Left forelimb (tissue), 1 donor: ENCODE measurements around the gene OPN4.
A peak's percentile ranks its signal among the peaks of the same experiment; 100 is the strongest.
"Not testable (repeated sequence)": the region's sequence is repeated elsewhere in the genome, so short reads cannot be mapped to it uniquely, and the experiment has no call there.

Source experiments
- DNase-seq: peaks from one replicate; pipeline ENCODE4 v3.0.0-alpha.2; 2018; ENCODE audit warnings: low spot score

The OPN4 gene, protein sequence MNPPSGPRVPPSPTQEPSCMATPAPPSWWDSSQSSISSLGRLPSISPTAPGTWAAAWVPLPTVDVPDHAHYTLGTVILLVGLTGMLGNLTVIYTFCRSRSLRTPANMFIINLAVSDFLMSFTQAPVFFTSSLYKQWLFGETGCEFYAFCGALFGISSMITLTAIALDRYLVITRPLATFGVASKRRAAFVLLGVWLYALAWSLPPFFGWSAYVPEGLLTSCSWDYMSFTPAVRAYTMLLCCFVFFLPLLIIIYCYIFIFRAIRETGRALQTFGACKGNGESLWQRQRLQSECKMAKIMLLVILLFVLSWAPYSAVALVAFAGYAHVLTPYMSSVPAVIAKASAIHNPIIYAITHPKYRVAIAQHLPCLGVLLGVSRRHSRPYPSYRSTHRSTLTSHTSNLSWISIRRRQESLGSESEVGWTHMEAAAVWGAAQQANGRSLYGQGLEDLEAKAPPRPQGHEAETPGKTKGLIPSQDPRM

DNA sequence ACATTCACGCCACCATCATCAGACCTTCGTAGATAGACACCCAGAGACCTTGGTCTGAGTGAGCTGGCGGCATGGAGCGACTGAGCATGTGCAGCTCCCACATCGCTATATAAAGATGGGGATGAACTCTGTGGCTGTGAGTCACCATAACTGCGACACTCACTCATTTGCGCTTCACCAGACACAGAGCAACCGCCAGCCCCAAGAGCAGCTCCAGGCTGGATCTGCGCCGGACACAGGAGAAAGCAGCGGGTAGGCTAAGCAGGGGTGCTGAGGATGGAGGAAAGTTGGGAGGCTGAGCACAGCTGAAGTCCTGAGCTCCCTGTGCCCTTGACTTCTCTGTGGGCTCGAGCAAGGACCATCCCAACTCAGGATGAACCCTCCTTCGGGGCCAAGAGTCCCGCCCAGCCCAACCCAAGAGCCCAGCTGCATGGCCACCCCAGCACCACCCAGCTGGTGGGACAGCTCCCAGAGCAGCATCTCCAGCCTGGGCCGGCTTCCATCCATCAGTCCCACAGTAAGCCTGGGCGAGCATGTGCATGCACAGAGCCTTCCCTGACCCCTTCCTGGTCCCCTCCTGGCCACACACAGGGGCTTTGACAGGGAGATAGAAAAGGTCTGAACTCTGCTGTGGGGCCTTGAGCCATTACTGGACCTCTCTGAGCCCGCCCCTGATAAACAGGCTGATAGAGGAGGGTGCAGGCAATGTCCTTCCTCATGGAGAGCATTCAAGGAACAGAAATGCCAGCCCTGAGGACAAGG is at the start of gene OPN4:
Gene OPN4, plus strand, starts transcription at position 137 of the 762 bp plus-strand sequence. Its CDS starts 237 bp downstream, at position 374.
- DNase-seq, result peak; percentile 47

DNA sequence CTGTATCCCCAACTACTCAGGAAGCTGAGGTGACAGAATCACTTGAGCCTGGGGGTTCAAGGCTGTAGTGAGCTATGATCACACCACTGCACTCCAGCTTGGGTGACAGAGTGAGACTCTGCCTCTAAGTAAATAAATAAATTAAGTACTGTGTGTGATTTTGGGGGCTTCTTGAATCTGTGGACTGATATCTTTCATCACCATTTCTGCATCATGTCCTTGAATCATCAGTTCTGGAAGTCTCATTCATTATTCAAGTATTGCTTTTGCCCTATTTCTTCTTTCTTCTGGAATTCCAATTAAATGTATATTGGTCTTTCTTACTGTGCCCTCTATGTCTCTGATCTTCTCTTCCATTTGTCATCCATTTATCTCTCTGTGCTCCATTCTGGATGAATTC is 46.7 kb upstream of the OPN4 start:
- DNase-seq, result no peak

DNA sequence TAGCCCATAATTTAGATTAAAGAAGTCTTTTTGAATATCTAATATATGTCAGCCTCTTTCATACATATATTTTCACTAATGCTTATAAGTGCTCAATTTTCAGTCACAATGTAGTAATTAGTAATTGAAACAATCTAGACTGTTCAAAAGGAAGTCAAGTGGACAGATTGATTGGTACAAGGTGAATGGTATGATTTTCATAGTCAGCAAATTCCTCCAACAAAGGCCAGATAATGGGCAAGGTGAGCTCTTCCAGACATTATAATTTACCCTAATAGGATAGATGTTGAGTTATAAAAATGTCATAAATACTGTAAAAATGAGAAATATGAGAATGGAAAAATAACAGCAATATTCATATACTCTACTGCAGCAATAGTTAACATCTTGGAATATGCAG is 44.4 kb upstream of the OPN4 start:
- DNase-seq, result no peak

DNA sequence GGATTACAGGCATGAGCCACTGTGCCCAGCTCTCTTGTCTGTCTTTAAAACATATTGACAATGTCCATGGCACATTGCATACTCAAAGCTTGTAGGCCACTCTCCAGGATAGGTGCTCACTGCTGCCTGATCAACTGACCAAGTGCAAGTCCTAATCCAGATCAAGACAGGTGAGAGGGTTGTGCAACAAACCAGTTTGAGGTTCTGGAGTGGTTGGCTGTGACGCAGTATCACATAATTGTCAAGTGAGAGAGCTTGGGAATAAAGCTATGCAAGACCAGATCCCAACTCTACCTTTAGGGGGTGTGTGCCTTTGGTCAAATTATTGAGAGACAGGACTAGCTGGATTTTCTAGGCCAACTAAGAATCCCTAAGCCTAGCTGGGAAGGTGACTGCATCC is 43.0 kb upstream of the OPN4 start:
- DNase-seq, result no peak

DNA sequence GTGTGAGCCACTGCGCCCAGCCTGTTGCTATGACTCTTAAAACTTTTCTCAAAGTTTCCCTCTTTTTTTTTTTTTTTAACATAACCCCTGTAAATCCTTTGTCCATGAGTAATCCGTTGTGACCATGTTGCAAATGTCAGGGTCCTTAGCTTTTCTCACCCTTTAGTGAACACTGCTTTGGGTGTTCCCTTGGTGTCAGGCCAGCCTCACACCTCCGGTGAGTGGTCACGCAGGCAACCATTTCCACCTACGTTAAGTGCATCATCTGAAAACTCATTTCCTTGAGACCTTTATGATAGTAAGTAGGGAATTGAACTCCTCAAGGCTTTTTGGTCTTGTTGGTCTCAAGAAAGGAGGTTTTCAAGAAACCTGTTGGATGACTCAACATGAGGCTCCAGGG is 41.3 kb upstream of the OPN4 start:
- DNase-seq, result no peak

DNA sequence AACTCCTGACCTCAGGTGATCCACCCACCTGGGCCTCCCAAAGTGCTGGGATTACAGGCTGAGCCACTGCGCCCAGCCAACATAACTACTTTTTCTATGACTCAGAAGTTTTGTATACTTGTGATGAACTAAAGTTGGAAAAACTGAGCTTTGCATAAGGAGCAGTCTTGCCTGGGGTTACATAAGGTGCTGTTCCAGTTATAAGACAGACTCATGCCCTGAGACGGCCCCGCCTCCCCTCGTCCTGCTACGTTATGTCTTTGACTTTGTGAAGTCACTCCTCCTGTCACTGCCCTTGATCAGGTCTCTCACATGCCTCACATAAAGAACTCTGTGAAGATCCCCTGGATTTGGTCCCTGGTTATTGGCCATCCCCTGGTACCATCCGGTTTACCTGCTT is 40.4 kb upstream of the OPN4 start:
- DNase-seq, result no peak

DNA sequence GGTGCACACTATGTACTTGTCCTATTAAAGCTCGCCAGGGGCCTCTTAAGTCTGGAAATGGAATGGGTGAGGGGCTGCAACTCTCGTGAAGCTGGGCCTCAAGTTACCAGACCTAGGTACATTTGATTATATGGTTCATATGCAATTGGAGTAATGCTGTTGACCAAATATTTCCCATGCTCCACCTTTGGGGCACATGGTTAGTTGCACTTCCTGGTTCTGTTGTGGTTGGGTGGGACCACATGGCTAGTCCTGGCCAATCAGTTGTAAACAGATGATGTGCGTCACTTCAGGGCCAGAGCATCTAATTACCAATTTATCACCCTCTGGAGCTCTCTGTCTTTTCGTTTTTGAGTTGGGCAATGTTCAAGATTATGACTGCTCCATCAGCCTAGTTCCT is 39.5 kb upstream of the OPN4 start:
- no peak for DNase-seq

DNA sequence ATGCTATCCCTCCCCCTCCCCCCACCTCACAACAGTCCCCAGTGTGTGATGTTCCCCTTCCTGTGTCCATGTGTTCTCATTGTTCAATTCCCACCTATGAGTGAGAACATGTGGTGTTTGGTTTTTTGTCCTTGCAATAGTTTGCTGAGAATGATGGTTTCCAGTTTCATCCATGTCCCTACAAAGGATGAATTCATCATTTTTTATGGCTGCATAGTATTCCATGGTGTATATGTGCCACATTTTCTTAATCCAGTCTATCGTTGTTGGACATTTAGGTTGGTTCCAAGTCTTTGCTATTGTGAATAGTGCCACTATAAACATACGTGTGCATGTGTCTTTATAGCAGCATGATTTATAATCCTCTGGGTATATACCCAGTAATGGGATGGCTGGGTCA is 37.1 kb upstream of the OPN4 start:
- not testable (repeated sequence) for DNase-seq

DNA sequence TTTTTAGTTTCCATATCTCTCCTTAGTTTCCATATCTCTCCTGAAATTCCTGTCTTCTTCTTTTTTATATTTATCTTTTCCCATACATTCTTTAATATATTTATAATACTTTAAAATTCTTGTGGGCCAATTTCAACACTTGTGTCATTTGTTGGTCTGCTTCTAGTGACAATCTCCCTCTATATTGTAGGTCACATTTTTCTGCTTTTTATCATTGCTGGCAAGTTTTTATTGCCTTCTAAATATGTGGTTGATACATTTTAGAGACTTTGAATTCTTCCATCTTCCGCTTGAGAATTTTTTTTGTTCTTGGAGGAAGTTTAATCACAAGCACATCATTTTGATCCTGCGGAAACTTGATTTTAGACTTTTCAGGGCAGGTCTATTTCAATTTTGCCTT is 26.0 kb upstream of the OPN4 start:
- DNase-seq, result no peak

DNA sequence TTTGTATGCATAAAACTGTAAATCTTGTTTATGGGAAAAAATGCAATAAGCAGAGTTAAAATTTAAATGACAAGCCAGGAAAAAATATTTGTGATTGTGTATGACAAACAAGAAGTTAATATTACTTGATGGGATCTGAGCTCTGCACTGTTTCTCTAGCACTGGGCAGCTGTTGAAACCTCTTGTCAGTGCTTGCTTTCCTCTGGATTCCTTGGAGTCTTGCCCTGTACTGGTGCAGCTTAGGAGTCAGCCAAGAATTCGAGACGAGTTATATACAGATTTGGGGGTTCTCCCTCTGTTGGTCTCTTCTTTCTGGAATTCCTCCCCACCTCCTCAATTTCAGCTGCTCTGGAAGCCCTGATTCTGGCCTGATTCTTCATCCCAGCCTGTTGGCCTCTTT is 24.3 kb upstream of the OPN4 start:
- no peak for DNase-seq

DNA sequence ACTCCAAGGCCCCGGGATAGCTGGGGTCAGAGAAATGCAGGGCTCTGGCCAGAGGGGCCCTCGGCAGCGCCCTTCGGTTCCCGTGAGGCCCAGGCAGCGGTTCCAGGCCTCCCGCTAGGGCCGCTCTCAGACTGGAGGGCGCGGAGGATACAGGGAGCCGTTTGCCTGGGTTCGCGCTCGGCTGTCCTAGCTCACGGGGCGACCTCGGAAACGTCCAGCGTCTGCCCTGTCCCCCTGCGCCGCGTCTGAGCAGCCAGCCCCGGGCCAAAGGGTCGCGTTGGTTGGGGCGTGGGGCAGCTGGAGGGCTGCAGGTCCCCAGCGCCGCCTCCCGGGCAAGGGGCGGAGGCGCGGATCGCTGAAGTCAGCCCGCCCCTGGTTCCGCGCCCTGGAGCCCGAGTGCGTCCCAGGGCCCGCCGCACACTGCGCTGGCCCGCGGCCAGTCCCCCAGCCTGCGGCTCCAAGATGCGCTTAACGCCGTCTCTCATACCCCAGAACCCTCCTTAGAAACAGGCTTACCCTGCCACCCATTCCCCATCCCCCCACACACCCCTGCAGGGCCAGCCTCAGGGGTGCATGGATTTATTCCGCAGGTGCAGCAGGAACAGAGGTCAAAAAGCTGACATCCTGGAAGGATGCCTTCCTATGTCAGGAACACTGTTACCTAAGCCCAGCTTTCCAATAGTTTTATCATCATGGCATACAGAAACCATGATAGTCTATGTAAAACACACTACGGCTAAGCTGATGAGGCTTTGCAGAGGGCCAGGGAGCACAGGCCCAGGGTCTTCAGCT is 22.1 kb upstream of the OPN4 start:
- DNase-seq, result no peak

DNA sequence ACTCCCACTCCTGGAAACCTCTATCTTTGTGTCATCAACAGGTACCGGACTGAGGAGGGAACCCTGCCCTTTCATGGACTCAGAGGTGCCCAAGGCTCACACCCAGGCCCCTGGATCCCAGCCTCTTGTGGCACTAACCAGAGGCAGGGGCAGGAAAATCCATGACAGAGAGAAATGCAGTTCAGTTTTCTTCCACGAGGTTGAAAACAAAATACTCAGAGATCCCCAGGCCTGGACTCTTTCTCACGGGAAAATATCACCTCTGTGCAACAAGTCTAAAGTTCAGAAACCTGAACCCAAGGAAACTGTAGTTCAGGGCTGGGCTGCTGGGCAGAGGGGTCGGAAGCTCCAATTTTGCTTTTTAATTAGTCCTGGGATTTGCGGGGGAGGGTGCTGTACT is 21.4 kb upstream of the OPN4 start:
- no peak for DNase-seq

DNA sequence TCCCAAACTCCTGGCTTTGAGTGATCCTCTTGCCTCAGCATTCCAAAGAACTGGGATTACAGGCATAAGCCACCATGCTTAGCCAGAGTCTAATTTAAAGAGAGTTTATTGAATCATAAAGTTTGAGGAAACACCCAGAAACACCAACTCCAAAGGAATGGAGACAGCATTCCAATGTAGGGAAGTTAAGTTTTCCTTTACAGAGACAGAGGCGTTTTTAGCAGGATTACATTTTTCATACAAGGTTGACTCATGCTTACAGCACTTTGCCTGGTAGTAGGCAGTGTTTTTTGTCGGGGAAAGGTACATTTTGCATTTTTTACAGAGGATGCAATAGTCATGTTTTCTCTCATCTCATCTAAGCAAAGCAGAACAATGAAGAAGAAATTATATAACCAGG is 18.9 kb upstream of the OPN4 start:
- no peak for DNase-seq

DNA sequence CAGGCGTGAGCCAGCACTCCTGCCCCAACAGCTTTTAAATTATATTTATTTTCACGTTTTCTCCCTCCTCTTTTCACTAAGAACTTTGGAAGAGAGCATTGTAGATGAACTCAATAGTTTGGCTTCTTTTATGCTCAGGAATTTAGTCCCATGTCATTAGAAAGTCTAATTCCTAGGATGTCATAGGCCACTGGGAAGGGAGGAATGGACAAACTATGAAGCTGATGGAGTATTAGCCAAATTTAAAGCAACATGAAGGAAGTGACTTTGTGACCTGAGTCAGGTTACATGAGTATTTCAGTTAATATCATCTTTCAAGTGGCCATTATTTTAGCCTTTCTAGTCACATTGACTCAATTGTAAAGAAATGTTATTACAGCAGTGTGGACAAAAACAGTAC is 18.0 kb upstream of the OPN4 start:
- DNase-seq, result no peak

DNA sequence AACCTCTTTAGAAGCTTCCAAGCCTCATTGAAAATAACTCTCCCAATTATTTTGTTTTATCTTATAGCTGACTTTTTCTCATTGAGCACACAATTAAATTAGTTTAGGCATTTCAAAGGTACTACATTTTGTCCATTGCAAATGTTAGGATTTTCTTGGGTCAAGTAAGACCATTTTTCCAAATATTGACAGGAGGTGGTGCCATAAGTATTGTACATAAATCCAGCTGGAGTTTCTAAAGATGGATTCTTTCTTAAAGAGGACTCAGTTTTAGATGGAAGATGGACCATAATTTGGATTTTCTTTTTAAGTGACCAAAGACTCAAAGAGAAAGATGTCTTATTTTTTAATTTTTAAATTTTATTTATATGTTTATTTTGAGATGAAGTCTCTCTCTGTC is 12.3 kb upstream of the OPN4 start:
- DNase-seq, result no peak

DNA sequence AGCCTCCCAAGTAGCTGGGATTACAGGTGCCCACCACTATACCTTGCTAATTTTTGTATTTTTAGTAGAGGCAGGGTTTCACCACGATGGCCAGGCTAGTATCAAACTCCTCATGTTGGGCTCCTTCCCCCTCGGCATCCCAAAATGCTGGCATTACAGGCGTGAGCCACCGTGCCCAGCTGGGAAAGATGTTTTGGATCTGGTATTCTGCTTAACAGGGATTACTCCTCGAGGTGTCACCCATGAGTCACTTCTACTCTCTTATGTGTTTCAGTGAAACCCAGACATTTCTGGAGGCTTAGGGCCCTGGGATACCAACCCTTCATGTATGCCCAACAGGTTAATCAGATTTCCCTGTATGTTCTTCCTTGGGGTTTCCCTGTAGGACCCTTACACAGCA is 11.8 kb upstream of the OPN4 start:
- DNase-seq, result no peak

DNA sequence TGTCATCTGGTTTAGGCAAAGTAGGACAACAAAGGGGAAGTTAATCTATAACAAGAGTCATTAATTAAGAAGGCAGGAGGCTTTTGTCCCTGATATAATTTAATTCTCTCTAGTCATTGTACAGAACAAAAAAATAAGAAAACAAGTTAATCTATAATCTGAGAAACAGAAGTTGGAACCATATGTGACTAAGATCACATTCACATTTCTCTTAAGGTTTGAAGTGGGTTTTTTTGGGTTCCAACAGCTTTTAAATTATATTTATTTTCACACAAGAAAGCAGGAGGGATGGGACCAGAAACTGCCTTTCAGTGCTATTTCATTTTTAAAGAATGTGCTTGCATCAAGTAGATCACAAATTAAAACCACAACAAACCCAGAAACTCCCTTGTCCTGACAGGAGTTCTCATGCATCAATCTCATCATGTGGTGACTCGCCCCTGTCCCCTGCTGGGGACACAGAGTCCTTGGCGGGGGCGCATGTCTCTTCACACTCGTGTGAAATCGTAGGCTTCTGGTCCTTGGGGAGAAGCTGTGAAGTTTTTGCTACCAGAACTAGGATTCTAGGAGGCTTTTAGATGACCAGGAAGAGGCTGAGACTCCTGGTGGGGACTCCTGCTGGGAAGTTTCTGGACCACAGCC is 10.1 kb upstream of the OPN4 start:
- DNase-seq, result no peak

DNA sequence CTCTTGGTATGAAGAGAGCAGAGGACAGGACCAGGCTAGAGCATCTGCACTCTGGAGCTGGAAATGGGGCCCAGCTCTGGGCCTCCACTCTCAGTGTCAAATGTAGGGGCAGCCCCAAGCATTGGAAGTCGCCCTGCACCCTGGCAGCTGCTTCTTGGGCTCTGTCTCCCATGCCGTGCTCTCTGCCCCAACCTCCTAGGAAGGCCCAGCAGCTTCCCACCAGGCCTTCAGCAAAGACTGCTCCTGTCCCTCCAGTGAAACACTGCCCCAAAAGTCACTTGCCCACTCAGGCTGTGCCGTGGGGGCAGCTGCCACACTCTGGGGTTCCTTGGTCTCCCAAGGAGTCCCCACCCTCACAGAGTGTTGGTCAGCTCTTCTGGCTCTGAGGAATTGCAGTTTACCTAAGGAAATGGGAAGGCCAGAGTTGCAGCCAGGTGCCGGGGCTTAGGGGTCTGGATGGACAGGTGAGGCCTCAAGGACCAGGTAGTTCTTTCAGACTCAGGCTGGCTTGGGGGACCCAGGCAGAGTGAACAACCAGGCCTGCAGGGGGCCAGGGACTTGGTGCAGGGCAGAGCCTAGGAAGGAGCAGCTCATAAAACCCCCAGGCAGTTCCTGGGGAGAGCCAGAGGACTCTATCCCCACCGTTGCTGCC is 9.4 kb upstream of the OPN4 start:
- DNase-seq, result no peak

DNA sequence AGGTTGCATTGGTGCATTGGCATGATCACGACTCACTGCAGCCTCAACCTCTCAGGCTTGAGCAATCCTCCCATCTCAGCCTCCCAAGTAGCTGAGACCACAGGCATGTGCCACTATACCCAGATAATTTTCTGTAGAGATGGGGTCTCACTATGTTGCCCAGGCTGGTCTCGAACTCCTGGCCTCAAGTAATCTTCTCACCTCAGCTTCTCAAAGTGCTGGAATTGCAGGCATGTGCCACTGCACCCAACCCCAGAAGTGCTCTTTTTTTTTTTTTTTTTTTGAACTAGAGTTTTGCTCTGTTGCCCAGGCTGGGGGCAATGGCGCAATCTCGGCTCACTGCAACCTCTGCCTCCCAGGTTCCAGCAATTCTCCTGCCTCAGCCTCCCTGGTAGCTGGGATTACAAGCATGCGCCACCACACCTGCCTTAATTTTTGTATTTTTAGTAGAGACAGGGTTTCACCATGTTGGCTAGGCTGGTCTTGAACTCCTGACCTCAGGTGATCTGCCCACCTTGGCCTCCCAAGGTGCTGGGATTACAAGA is 8.7 kb upstream of the OPN4 start:
- DNase-seq, result not testable (repeated sequence)

DNA sequence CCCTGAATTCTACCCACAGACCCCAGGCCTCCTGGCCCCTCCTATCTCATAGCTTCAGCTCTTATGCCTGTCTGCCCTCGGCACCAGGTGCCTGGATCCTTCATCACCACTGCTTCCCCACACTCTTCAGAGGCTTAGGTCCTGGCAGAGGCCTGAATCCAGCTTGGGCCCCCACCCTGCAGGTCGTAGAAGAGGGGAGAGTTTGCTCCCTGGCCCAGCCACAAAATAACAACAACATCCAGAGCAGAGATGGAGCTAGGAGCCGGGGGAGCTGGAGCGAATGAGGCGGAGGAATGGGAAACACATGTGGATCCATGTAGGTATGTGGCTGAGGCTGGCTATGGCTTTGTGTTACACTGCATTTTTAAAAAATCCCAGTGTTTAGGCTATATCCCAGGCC is 7.8 kb upstream of the OPN4 start:
- DNase-seq, result no peak

DNA sequence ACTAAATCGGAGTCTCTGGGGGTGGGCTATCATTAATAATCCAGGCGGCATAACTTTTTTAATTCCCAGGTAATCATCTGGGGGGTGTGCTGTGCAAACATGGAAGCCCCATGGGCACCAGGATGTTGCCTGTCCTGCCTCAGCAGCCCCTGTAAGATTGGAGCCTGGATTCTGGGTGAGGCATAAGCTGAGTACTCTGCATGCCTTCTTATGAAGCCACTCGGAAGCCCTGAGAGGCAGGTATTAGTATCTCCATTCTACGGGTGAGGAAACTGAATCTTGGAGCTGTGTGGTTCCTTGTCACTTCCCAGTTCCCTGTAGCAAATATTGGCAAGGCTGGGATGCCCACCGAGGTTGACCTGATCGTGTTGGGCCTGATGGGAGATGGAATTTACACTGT is 7.4 kb upstream of the OPN4 start:
- DNase-seq, result no peak
